Measurements from ENCODE around the gene BCKDHB. TPM values are rescaled to one million over a fixed set of nuclear protein-coding genes. Genes with fewer than 3 reads are reported as not detected.
"Not testable (repeated sequence)": the region's sequence is repeated elsewhere in the genome, so short reads cannot be mapped to it uniquely, and the experiment has no call there.

BCKDHB gene
- total RNA-seq, 3 donors from 2014 or later: 19.0 to 33.7 (median 23.4) TPM

DNA sequence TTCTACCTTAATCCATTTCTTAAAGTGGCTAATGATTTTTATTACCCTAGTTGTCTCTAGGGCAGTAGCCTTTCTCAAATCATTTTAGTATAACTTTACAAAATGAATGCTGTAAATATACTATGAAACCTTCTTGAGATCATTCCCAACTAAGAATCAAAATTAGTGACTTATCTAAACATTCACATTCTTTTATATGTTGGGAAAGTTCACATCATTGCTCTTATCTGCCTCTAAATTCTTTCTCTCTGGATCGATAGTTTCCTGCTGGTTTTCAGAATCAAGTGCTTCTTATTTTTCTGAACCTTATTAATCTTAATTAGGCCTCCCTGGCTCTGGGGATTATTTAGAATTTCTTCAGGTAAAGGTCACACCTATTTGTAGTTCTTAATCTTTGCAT lies 126.8 kb downstream of the BCKDHB start:
- TF ChIP-seq, protein P1, sequence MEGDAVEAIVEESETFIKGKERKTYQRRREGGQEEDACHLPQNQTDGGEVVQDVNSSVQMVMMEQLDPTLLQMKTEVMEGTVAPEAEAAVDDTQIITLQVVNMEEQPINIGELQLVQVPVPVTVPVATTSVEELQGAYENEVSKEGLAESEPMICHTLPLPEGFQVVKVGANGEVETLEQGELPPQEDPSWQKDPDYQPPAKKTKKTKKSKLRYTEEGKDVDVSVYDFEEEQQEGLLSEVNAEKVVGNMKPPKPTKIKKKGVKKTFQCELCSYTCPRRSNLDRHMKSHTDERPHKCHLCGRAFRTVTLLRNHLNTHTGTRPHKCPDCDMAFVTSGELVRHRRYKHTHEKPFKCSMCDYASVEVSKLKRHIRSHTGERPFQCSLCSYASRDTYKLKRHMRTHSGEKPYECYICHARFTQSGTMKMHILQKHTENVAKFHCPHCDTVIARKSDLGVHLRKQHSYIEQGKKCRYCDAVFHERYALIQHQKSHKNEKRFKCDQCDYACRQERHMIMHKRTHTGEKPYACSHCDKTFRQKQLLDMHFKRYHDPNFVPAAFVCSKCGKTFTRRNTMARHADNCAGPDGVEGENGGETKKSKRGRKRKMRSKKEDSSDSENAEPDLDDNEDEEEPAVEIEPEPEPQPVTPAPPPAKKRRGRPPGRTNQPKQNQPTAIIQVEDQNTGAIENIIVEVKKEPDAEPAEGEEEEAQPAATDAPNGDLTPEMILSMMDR (IDR thresholded peaks at IDR 0.05): no peak
- no peak for TF ChIP-seq POLR2AphosphoS5 (IDR thresholded peaks at IDR 0.05)
- no peak for DNase-seq (ENCODE audit: low spot score in 2 of 2)
- no peaks in the 10 kb centered on the region for H3K36me3 ChIP-seq
- H3K4me1 ChIP-seq: no peaks in the 10 kb centered on the region
- H3K27ac ChIP-seq: no peak overlapping the region
- H3K27me3 ChIP-seq: no peaks in the 10 kb centered on the region
- intact Hi-C loops (cut with DNase I; ENCODE audit: low total_unique reads): no loop called here
- no peak overlapping the region for H3K4me3 ChIP-seq
- no peaks in the 10 kb centered on the region for H3K9me3 ChIP-seq

DNA sequence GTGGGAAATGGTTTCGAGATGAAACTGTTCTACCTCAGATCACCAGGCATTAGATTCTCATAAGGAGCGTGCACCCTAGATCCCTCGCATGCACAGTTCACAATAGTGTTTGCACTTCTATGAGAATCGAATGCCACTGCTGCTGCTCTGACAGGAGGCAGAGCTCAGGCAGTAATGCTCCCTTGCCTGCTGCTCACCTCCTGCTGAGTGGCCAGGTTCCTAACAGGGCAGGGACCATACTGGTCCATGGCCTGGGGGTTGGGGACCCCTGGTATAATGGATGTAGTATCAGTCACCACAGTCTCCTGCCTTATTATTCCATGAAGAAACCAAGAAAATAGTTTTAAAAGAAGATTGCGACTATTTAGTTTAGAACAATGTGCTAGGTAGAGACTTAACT lies 127.5 kb downstream of the BCKDHB start:
- Histone ChIP-seq H3K27me3 (no peaks in the 10 kb centered on the region), H3K9me3 (no peaks in the 10 kb centered on the region), H3K27ac (no peak overlapping the region), H3K4me3 (no peak overlapping the region), H3K36me3 (no peaks in the 10 kb centered on the region), H3K4me1 (no peaks in the 10 kb centered on the region)
- intact Hi-C loops (cut with DNase I; ENCODE audit: low total_unique reads): no loop called here
- no peak for DNase-seq (ENCODE audit: low spot score in 2 of 2)
- TF ChIP-seq, protein P1 (IDR thresholded peaks at IDR 0.05): no peak
- TF ChIP-seq POLR2A (IDR thresholded peaks at IDR 0.05) (no peak), POLR2AphosphoS5 (IDR thresholded peaks at IDR 0.05) (no peak)

- Histone ChIP-seq H3K9me3 (no peaks in the 10 kb centered on the region), H3K27ac (no peak overlapping the region), H3K4me3 (no peak overlapping the region), H3K4me1 (no peaks in the 10 kb centered on the region), H3K36me3 (no peaks in the 10 kb centered on the region), H3K27me3 (no peaks in the 10 kb centered on the region)
- TF ChIP-seq, protein P1 (IDR thresholded peaks at IDR 0.05): no peak
- TF ChIP-seq POLR2A (IDR thresholded peaks at IDR 0.05): no peak
- TF ChIP-seq POLR2AphosphoS5 (IDR thresholded peaks at IDR 0.05): no peak
- no peak for DNase-seq (ENCODE audit: low spot score in 2 of 2)
- intact Hi-C loops (cut with DNase I; ENCODE audit: low total_unique reads): no loop called here
Measured at GRCh38 chr6:80234401-80234800, 127.9 kb downstream of the BCKDHB start.

DNA sequence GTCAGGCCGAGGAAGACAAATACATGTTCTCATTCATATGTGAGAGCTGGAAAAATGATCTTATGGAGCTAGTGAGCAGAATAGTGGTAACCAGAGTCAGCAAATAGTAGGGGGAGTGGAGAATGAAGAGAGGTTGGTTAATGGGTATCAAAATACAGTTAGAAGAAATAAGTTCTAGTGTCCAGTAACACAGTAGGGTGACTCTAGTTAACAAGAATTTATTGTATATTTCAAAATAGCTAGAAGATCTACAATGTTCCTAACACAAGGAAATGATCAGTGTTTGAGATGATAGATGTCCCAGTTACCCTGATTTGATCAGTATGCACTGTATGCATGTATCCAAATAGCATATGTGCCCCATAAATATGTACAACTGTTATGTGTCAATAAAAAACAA lies 128.4 kb downstream of the BCKDHB start:
- no peak overlapping the region for H3K4me3 ChIP-seq
- H3K4me1 ChIP-seq: no peaks in the 10 kb centered on the region
- TF ChIP-seq POLR2A (IDR thresholded peaks at IDR 0.05) (no peak), POLR2AphosphoS5 (IDR thresholded peaks at IDR 0.05) (no peak)
- TF ChIP-seq, protein P1 (IDR thresholded peaks at IDR 0.05): no peak
- H3K27ac ChIP-seq: no peak overlapping the region
- intact Hi-C loops (cut with DNase I; ENCODE audit: low total_unique reads): no loop called here
- no peak for DNase-seq (ENCODE audit: low spot score in 2 of 2)
- H3K36me3 ChIP-seq: no peaks in the 10 kb centered on the region
- no peaks in the 10 kb centered on the region for H3K9me3 ChIP-seq
- no peaks in the 10 kb centered on the region for H3K27me3 ChIP-seq

DNA sequence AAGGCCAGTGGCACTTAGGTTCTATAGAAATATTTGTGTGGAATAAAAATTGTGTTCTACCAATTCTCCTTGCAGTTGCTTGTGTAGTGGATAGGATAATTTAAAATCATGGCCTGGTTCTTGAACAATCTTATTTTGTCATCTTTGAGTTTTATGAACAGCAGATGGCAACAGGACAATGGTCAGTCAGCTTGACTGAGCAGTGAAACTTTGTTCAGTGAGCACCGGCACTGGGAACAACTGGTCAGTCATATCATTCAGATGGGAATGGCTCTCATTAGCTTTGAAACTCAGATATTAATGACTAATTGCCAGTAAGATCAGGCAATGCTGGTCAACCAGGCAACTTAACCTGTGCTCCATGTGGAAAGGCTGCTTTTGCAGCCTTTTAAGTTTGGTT lies 129.2 kb downstream of the BCKDHB start:
- Histone ChIP-seq H3K27me3 (no peaks in the 10 kb centered on the region), H3K4me1 (no peaks in the 10 kb centered on the region), H3K4me3 (no peak overlapping the region), H3K27ac (no peak overlapping the region), H3K36me3 (no peaks in the 10 kb centered on the region), H3K9me3 (no peaks in the 10 kb centered on the region)
- DNase-seq (ENCODE audit: low spot score in 2 of 2): no peak
- no peak for TF ChIP-seq POLR2A (IDR thresholded peaks at IDR 0.05)
- no peak for TF ChIP-seq POLR2AphosphoS5 (IDR thresholded peaks at IDR 0.05)
- TF ChIP-seq, protein P1 (IDR thresholded peaks at IDR 0.05): no peak
- intact Hi-C loops (cut with DNase I; ENCODE audit: low total_unique reads): no loop called here

GRCh38 chr6:80238754-80239153 lies 132.3 kb downstream of the BCKDHB start:
- H3K27ac ChIP-seq; H3K4me3 ChIP-seq; H3K36me3 ChIP-seq; H3K9me3 ChIP-seq; intact Hi-C loops (cut with DNase I; ENCODE audit: low total_unique reads); H3K27me3 ChIP-seq; H3K4me1 ChIP-seq; DNase-seq (ENCODE audit: low spot score in 2 of 2): not testable (repeated sequence)
